GM12891 (cell line): ENCODE measurements around the gene OXLD1.

Experiments
- DNase-seq: peaks from one replicate; pipeline ENCODE4 v3.0.0; 2011; ENCODE audit warnings: low spot score; ENCODE audit not compliant: insufficient read length
- FAIRE-seq: peaks from 2 replicates; lab custom pipeline; 2011; peaks lifted over from hg19 to GRCh38; lab: Jason Lieb, UNC
- PAX5 ChIP-seq: IDR thresholded peaks from 2 replicates; pipeline ENCODE4 v1.6.1; 2011; ENCODE audit warnings: low read length, moderate library complexity, mild to moderate bottlenecking; ENCODE audit not compliant: insufficient read depth, severe bottlenecking
- POLR2A ChIP-seq: IDR thresholded peaks from 2 replicates; pipeline ENCODE4 v1.6.1; 2011; ENCODE audit warnings: low read depth, low read length, control low read depth
- POLR2AphosphoS5 ChIP-seq: IDR thresholded peaks from 2 replicates; pipeline ENCODE4 v1.6.1; 2011; ENCODE audit warnings: low read depth, low read length, control low read depth
- POU2F2 ChIP-seq: IDR thresholded peaks from 2 replicates; pipeline ENCODE4 v1.6.1; 2011; ENCODE audit warnings: low read depth, mild to moderate bottlenecking, control low read depth, low read length, moderate library complexity
- SPI1 ChIP-seq: IDR thresholded peaks from 2 replicates; pipeline ENCODE4 v1.6.1; 2011; ENCODE audit warnings: low read depth, low read length, control low read depth
- TAF1 ChIP-seq: IDR thresholded peaks from 2 replicates; pipeline ENCODE4 v1.6.1; 2011; ENCODE audit warnings: low read depth, low read length, control low read depth

Gene OXLD1

GRCh38 chr17:81615401-81615930 lies 50.9 kb downstream of the OXLD1 start:
- no peak for FAIRE-seq
- no peak for TF ChIP-seq POLR2AphosphoS5
- TF ChIP-seq TAF1, result no peak
- no peak for TF ChIP-seq POLR2A
- TF ChIP-seq PAX5, result no peak
- no peak for TF ChIP-seq SPI1
- TF ChIP-seq POU2F2, result no peak
- no peak for DNase-seq
